BE2C (cell line): ENCODE measurements around the gene GPATCH4.

Experiments used
- DNase-seq: peaks from one replicate; pipeline ENCODE4 v3.0.0-alpha.2; 2020
- H3K27me3 ChIP-seq: fragments of 250-450 bp; sonication (Bioruptor Pico); 2 replicates; pipeline ENCODE4 v1.5.1; 2020; ENCODE audit warnings: mild to moderate bottlenecking
- H3K36me3 ChIP-seq: fragments of 250-450 bp; sonication (Bioruptor Pico); 2 replicates; pipeline ENCODE4 v1.5.1; 2020; ENCODE audit warnings: mild to moderate bottlenecking
- H3K4me1 ChIP-seq: fragments of 250-450 bp; sonication (Bioruptor Pico); 2 replicates; pipeline ENCODE4 v1.5.1; 2020
- H3K4me3 ChIP-seq: 2 replicates; pipeline ENCODE4 v1.5.1; 2011; ENCODE audit warnings: low read depth, low read length
- H3K9me3 ChIP-seq: fragments of 250-450 bp; sonication (Bioruptor Pico); 2 replicates; pipeline ENCODE4 v1.5.1; 2020
- CTCF ChIP-seq: IDR thresholded peaks from 2 replicates; pipeline ENCODE4 v1.5.1; 2012; ENCODE audit warnings: mild to moderate bottlenecking, low read depth, low read length

GPATCH4 gene

GRCh38 chr1:156571919-156572662 lies 29.2 kb downstream of the GPATCH4 start, which contains the start of gene IQGAP3:
TSS of gene IQGAP3 (minus strand) at chr1:156572565. CDS start at chr1:156572529, 36 bp downstream.
- DNase-seq: peak; percentile 88
- H3K36me3 ChIP-seq: 0 out of 2 replicates have a peak, but pooled peaks cover 3% of the 10 kb centered on the region
- no peaks in the 10 kb centered on the region for H3K9me3 ChIP-seq

DNA sequence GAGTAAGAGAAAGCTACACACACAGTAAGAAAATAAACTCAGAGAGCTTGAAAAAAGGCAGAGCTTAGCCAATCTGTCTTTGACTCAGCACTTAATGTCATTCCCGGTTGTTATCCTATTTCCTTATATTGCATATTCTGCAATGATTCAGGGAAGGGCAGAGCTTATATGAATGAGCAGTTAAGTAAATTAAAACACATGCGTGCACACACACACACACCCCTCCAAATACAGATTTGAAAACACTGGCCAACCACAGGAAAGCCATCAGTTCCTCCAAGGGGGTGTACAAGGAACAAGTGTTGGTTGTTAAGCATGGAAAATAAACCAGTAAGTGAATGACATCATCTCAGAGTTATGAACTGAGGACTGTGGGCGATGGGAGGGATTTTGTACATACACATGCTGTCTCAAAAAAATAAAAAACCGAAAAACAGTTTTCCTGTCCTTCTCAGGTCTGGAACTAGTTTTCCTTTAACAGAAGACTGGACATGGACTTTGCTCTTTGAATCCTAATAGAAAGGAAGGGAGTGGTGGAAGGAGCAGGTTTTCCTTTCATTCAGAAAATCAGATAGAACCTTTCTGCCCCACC lies 29.9 kb downstream of the GPATCH4 start:
- no peak for TF ChIP-seq CTCF
- Histone ChIP-seq H3K4me1 (no peaks in the 10 kb centered on the region; the same call in none of the 2 replicates), H3K9me3 (no peaks in the 10 kb centered on the region), H3K27me3 (no peaks in the 10 kb centered on the region), H3K4me3 (peak overlapping the region; percentile 84), H3K36me3 (0 out of 2 replicates have a peak, but pooled peaks cover 3% of the 10 kb centered on the region)
- no peak for DNase-seq

More at GRCh38 chr1:156571919-156572662, 29.2 kb downstream of the GPATCH4 start, which contains the start of gene IQGAP3:
- no peak for TF ChIP-seq CTCF
- peak within 1 kb of the TSS; percentile 84 for H3K4me3 ChIP-seq
- no peaks in the 10 kb centered on the region for H3K27me3 ChIP-seq
- no peaks in the 10 kb centered on the region; the same call in none of the 2 replicates for H3K4me1 ChIP-seq

- H3K4me3 ChIP-seq: no peak overlapping the region
- TF ChIP-seq CTCF: no peak
- peaks cover 5% of the 10 kb centered on the region; the same call in 1 of the 2 replicates for H3K36me3 ChIP-seq
- DNase-seq: no peak
- no peaks in the 10 kb centered on the region for H3K9me3 ChIP-seq
- no peaks in the 10 kb centered on the region; the same call in 1 of the 2 replicates for H3K4me1 ChIP-seq
- no peaks in the 10 kb centered on the region for H3K27me3 ChIP-seq
Measured at GRCh38 chr1:156566436-156566835, 34.8 kb downstream of the GPATCH4 start.

DNA sequence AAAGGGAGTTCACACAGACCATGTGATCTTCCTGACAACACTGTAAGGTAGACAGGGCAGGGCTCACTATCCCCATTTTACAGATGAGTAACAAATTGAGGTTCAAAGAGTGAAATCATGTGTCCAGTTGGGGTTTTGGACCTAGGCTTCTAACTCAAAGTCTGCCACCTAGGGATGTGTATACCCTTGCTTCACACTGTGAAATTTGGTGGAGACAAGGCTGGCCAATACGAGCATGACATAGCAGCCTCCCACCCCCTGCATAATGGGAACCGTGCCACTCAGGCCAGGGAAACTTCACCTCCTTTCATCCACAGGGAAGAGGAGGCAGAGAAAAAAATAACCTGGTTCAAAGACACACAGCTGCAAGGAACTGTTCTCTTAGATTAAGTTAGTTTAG lies 35.8 kb downstream of the GPATCH4 start:
- Histone ChIP-seq H3K4me1 (no peaks in the 10 kb centered on the region; the same call in 1 of the 2 replicates), H3K36me3 (peaks cover 5% of the 10 kb centered on the region), H3K9me3 (no peaks in the 10 kb centered on the region), H3K4me3 (no peak overlapping the region), H3K27me3 (no peaks in the 10 kb centered on the region)
- DNase-seq: no peak
- TF ChIP-seq CTCF: no peak

DNA sequence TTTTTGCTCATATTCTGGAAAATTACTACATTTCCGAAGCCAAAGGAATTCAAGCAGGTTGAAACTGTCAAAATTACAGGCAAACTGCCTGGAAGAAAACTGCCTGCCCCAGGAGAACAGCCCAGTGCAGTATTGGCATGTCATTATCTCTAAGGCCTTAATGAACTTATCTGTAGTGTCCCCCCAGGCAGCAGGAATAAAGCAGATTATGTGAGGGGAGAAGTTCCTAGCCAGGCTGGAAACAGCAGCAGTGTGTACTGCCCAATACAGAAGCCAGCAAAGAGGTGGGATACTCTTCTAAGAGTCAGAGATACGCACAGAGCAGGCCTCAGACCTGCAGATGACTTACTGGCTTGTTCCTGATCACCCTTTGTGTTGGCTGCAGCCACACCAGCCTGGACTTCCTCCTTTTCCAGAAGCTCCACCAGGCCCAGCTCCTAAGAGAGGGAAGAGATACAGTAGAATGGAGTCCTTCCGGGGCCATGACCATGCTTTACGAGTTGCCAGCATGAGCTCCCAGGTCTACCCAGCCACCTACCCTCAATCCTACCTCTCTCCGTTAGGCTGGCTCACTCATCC lies 40.6 kb downstream of the GPATCH4 start:
- Histone ChIP-seq H3K9me3 (no peaks in the 10 kb centered on the region), H3K36me3 (peaks cover 14% of the 10 kb centered on the region), H3K27me3 (no peaks in the 10 kb centered on the region), H3K4me1 (no peaks in the 10 kb centered on the region; the same call in 1 of the 2 replicates), H3K4me3 (no peak overlapping the region)
- no peak for TF ChIP-seq CTCF
- peak; percentile 28 for DNase-seq
